Neural crest cell (in vitro differentiated cells): ENCODE data around the gene SPINDOC. TPM values are rescaled to one million over a fixed set of nuclear protein-coding genes. Genes with fewer than 3 reads are reported as not detected.

Experiments used
- DNase-seq: peaks from one replicate; pipeline ENCODE4 v3.0.0; 2021; ENCODE audit warnings: low read depth, mixed read lengths, low spot score
- H3K27ac Mint-ChIP-seq: one replicate; pipeline ENCODE4 v1.8.0; 2021; ENCODE audit warnings: mild to moderate bottlenecking, mixed read lengths; ENCODE audit not compliant: unreplicated experiment
- H3K27me3 Mint-ChIP-seq: 2 replicates; pipeline ENCODE4 v1.8.0; 2021; ENCODE audit warnings: low read depth, mild to moderate bottlenecking, mixed read lengths
- H3K36me3 Mint-ChIP-seq: 2 replicates; pipeline ENCODE4 v1.8.0; 2021; ENCODE audit warnings: low read depth, mild to moderate bottlenecking, mixed read lengths
- H3K4me1 Mint-ChIP-seq: 2 replicates; pipeline ENCODE4 v1.8.0; 2021; ENCODE audit warnings: mixed read lengths
- H3K4me3 Mint-ChIP-seq: one replicate; pipeline ENCODE4 v1.8.0; 2021; ENCODE audit warnings: mild to moderate bottlenecking, mixed read lengths
- H3K9me3 Mint-ChIP-seq: 2 replicates; pipeline ENCODE4 v1.8.0; 2021; ENCODE audit warnings: mixed read lengths
- total RNA-seq: library from RNA; stranded (reverse); gene quantifications from 2 replicates; pipeline ENCODE4 v1.2.1, GENCODE V29; 2021
- TF ChIP-seq, protein P1 (sequence below): fragments of 200-600 bp; sonication (generic); conservative IDR thresholded peaks from 2 replicates; pipeline ENCODE4 v1.5.0; 2021; ENCODE audit warnings: antibody characterized with exemption, mild to moderate bottlenecking

Gene SPINDOC
- total RNA-seq, 1 donor from 2014 or later, result 104 TPM

DNA sequence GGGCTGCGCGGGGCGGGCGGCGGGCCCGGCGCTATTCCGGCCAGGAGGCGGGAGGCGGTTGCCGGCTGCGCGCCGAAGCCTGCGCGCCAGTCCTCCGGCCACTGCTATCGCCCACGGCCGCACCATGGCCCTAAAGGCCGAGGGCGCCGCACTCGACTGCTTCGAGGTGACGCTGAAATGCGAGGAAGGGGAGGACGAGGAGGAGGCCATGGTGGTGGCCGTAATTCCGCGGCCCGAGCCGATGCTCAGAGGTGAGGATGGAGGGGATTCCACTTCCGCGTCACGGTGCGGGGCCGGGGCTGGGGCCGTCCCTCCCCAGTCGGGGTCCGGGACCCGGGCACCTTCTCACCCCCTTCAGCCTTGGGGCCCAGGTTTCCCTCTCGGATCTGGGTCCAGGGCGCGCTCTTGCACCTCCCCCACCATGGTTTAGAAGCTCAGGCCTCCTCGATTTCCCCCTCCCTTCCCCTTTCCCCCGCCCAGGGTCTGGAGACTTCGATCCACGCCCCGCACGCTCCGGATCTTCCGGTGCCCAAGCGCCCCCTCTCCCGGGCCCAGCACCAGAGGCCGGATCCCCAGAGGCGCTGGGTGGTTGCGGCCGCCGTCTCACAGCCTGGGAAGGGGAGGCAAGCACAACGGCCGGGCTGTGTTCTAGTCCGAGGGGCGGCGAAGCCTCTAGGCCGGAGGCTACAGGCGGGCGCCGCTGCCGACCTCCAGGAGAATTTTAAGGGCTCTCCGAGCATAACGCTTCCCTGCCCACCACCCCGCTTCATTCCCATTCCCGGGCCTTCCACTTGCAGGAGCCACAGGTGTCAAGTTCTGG, 517 bp downstream of the SPINDOC start:
- TF ChIP-seq, protein P1, sequence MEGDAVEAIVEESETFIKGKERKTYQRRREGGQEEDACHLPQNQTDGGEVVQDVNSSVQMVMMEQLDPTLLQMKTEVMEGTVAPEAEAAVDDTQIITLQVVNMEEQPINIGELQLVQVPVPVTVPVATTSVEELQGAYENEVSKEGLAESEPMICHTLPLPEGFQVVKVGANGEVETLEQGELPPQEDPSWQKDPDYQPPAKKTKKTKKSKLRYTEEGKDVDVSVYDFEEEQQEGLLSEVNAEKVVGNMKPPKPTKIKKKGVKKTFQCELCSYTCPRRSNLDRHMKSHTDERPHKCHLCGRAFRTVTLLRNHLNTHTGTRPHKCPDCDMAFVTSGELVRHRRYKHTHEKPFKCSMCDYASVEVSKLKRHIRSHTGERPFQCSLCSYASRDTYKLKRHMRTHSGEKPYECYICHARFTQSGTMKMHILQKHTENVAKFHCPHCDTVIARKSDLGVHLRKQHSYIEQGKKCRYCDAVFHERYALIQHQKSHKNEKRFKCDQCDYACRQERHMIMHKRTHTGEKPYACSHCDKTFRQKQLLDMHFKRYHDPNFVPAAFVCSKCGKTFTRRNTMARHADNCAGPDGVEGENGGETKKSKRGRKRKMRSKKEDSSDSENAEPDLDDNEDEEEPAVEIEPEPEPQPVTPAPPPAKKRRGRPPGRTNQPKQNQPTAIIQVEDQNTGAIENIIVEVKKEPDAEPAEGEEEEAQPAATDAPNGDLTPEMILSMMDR, result no peak
- H3K4me3 Mint-ChIP-seq, result peak overlapping the region; percentile 95
- H3K36me3 Mint-ChIP-seq, result peaks cover 10% of the 10 kb centered on the region
- H3K9me3 Mint-ChIP-seq, result no peaks in the 10 kb centered on the region
- H3K27ac Mint-ChIP-seq, result peak overlapping the region; percentile 12
- H3K4me1 Mint-ChIP-seq, result peaks cover 38% of the 10 kb centered on the region
- no peaks in the 10 kb centered on the region for H3K27me3 Mint-ChIP-seq
- DNase-seq, result peak; percentile 38

DNA sequence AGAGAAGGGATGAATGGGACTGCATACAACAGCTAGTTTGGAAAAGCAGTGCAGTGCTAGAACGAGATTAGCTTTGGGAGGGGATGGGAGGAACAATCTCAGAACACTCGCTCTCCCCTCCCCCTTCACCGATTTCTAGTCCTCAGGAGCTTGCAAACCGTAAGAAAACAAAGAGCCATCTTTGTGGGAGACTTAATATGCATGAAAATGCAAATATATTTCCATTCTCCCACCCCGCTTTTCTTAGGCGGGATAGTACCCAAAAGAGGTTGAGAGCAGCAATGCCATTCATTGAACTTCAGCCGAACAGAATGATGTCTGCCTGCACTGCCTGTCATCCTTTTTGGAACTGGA, 1.1 kb downstream of the SPINDOC start:
- Mint-ChIP-seq H3K36me3 (peaks cover 10% of the 10 kb centered on the region), H3K4me3 (peak overlapping the region; percentile 95), H3K27ac (no peak overlapping the region), H3K9me3 (no peaks in the 10 kb centered on the region), H3K4me1 (peaks cover 38% of the 10 kb centered on the region), H3K27me3 (no peaks in the 10 kb centered on the region)
- TF ChIP-seq, protein P1, result no peak
- DNase-seq, result no peak

DNA sequence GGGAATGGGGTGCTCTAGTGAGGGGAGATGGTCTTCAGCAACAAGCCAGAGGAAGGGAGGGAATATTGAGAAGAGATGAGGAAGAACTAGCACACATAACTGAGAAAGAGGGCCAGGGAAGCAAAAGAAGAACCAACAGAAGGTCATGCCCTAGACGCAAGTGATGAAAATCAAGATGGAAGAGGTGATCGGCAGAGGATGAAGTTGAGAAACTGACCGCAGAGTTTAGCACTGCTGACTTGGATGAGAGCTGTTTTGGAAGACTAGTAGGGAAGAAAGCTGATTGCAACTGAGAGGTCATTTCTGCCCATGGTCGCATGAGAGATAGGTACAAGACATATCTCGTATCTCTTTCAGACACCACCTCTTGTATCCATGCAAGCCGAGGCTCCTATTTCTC, 2.9 kb downstream of the SPINDOC start:
- Mint-ChIP-seq H3K27me3 (no peaks in the 10 kb centered on the region), H3K36me3 (peaks cover 19% of the 10 kb centered on the region), H3K9me3 (no peaks in the 10 kb centered on the region), H3K4me1 (peaks cover 38% of the 10 kb centered on the region), H3K4me3 (peak overlapping the region; percentile 16), H3K27ac (no peak overlapping the region)
- TF ChIP-seq, protein P1, result no peak
- DNase-seq, result no peak

DNA sequence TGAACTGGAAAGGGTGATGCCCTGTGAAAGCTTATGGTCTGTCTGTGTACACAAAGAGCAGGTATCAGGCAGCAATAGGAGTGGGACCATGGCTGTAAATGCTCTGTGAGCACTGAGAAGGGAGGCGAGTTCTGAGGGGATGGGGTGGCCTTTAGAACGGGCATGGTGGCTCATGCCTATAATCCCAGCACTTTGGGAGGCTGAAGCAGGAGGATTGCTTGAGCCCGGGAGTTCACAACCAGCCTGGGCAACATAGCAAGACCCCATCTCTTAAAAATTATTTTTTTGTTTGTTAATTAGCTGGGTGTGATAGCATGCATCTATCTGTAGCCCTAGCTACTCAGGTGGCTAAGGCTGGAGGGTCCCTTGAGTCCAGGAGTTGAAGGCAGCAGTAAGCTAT, 3.5 kb downstream of the SPINDOC start:
- Mint-ChIP-seq H3K27ac (no peak overlapping the region), H3K36me3 (peaks cover 22% of the 10 kb centered on the region)
- TF ChIP-seq, protein P1, result no peak

DNA sequence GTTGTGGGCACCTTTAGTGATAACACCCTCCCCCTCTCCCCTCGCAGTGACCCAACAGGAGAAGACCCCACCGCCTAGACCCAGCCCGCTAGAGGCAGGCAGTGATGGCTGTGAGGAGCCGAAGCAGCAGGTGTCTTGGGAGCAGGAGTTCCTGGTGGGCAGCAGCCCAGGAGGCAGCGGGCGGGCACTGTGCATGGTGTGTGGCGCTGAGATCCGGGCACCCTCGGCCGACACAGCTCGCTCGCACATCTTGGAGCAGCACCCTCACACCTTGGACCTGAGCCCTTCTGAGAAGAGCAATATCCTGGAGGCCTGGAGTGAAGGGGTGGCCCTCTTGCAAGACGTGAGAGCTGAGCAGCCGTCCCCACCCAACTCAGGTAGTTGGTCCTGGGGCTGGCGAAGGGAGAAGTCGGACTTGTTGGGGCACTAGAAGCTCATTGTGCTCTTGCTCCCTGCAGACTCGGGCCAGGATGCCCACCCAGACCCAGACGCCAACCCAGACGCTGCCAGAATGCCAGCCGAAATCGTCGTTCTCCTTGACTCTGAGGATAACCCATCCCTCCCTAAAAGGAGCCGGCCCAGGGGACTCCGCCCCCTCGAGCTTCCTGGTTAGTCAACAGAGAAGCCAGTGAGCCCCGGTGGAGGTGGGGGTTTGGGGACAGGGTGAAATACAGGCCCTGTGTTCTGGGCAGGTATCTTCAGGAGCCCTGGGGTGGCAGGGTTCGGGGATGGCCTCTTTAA, 4.7 kb downstream of the SPINDOC start:
- Mint-ChIP-seq H3K4me1 (peaks cover 24% of the 10 kb centered on the region), H3K27ac (no peak overlapping the region), H3K9me3 (no peaks in the 10 kb centered on the region), H3K4me3 (no peak overlapping the region), H3K27me3 (no peaks in the 10 kb centered on the region), H3K36me3 (peaks cover 28% of the 10 kb centered on the region)
- TF ChIP-seq, protein P1, result no peak
- no peak for DNase-seq

More for the DNA sequence above, 3.5 kb downstream of the SPINDOC start:
- H3K27me3 Mint-ChIP-seq, result no peaks in the 10 kb centered on the region
- peak overlapping the region; percentile 16 for H3K4me3 Mint-ChIP-seq
- H3K9me3 Mint-ChIP-seq, result no peaks in the 10 kb centered on the region
- no peak for DNase-seq
- H3K4me1 Mint-ChIP-seq, result peaks cover 34% of the 10 kb centered on the region
